ENCODE results near the gene HMX2.

DNA sequence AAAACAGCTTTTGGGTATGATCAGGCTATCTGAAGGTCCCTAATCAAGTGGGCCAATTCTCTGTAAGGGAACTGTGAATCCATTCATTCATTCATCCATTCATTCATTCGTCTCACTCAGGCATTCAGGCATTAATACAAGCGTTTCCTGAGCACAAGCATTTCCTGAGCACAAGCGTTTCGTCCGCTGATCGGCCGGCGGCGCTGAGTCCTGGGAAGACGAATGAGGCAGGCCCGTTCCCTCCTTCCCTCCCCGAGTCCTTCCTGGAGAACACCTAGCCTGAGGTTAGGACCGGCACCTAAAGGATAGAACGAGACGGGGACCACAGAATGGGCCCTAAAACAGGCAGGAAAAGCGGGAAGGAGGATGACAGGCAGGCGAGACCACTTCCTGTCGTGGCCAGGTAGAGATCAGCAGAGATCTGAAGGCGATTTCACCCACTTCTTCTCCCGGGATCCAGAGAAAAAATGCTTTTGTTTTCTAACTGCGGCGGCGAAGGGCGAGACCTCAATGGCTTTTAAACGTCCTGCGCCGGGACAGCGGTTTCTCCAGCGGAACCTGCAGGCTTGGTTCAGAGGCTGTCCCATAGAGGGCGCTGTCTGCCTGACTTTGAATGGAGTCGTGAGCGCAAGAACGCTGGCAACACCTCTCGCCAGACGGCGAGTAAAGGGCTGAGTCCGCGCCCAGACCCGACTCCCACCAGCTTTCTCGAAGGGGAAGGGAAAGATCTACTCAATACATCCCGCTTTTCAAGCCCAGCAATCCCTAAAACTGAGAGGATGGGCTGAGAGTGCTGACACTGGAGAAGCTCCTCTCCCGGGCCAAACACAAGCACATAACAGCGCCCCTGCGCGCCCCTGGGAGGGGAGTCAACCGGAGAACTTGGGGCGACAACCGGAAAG lies 15.1 kb upstream of the HMX2 start:
- TF ChIP-seq CTCF (conservative IDR thresholded peaks at IDR 0.05 in 1 of 2, IDR thresholded peaks at IDR 0.05 in 1 of 2; ENCODE audit: low read depth in 1 of 2, low read length in 2 of 2) (peak; percentile 90 to 95), EZH2 (IDR thresholded peaks at IDR 0.05; ENCODE audit: low read length, missing control alignments) (no peak)

Measured in fibroblast of lung (primary cell).